ENCODE results near the gene ADAM19.

The ADAM19 gene

DNA sequence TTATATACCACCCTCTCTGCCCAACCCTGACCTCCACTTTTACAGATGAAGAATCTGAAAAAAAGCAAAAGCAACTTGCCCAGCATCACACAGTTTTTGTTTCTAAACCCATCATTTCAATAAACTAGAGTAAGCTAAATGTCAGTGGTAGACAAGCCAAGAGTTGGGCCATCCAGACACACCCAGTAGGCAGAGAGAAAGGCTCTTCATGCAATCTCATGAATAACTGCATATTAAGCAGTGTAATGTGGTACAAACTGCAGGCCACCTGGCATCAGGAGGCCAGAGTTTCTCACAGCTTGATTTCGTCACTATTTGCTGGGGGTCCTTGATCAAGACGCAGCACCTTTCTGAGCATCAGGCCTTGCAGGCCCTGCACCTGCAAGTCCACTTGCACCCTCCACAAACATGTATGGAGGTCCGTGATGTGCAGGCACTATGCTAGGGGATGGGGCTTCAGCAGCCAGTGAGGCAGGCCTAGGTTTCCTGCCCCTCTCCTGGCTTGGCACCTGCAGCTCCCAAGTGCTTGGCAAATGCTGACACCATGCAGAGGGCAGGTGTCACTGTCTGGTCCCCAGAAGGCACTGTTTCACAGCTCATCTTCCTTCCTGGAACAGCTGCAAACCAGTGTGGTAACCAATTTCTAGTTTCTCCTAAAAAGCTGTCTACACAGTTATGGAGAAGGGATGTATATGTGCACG, 29.8 kb downstream of the ADAM19 start:
- Histone ChIP-seq H3K4me1 (ENCODE audit: insufficient read depth, low read length, poor library complexity, severe bottlenecking) (peaks cover 8% of the 10 kb centered on the region), H3K27me3 (ENCODE audit: insufficient read depth, low read length, poor library complexity, severe bottlenecking) (no peaks in the 10 kb centered on the region), H3F3A (ENCODE audit: low read depth) (no peaks in the 10 kb centered on the region), H3K79me2 (ENCODE audit: insufficient read depth, low read length) (no peaks in the 10 kb centered on the region), H3K36me3 (ENCODE audit: insufficient read depth, low read length) (no peaks in the 10 kb centered on the region), H3K9ac (ENCODE audit: low read depth, low read length, poor library complexity, severe bottlenecking) (no peak overlapping the region), H2AFZ (ENCODE audit: low read length) (no peak overlapping the region), H4K20me1 (ENCODE audit: insufficient read depth, low read length, poor library complexity, severe bottlenecking) (no peaks in the 10 kb centered on the region), H3K4me3 (ENCODE audit: low read length, poor library complexity, severe bottlenecking) (no peak overlapping the region), H3K4me2 (ENCODE audit: low read depth, low read length, poor library complexity, severe bottlenecking) (no peak overlapping the region), H3K9me3 (ENCODE audit: insufficient read depth, low read depth, low read length) (no peaks in the 10 kb centered on the region), H3K9me2 (replicated peaks; ENCODE audit: low read depth, low read length) (no peaks in the 10 kb centered on the region)
- TF ChIP-seq EZH2phosphoT487 (IDR thresholded peaks at IDR 0.05; ENCODE audit: borderline replicate concordance) = no peak
- TF ChIP-seq, protein P1, sequence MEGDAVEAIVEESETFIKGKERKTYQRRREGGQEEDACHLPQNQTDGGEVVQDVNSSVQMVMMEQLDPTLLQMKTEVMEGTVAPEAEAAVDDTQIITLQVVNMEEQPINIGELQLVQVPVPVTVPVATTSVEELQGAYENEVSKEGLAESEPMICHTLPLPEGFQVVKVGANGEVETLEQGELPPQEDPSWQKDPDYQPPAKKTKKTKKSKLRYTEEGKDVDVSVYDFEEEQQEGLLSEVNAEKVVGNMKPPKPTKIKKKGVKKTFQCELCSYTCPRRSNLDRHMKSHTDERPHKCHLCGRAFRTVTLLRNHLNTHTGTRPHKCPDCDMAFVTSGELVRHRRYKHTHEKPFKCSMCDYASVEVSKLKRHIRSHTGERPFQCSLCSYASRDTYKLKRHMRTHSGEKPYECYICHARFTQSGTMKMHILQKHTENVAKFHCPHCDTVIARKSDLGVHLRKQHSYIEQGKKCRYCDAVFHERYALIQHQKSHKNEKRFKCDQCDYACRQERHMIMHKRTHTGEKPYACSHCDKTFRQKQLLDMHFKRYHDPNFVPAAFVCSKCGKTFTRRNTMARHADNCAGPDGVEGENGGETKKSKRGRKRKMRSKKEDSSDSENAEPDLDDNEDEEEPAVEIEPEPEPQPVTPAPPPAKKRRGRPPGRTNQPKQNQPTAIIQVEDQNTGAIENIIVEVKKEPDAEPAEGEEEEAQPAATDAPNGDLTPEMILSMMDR (conservative IDR thresholded peaks at IDR 0.05; ENCODE audit: low read length) = no peak

DNA sequence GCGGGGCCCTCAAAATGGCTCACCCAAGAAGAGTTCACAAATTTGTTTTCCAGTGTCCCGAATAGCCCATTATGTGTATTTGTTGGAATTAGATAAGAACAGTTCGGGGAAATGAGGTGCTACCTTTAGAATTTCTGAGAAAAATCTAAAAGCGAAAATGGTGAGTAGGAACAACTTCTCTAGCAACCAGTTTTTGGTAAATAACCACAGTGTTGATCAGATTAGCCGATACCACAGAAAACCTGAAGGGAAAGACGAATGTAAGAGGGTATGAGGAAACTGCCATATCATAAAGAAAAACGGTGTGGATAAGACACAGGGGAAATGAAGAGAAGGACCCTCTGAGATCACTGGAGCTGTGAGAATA, 31.0 kb downstream of the ADAM19 start:
- Histone ChIP-seq H3K4me2 (ENCODE audit: low read depth, low read length, poor library complexity, severe bottlenecking) (no peak overlapping the region), H3K36me3 (ENCODE audit: insufficient read depth, low read length) (no peaks in the 10 kb centered on the region), H3K4me3 (ENCODE audit: low read length, poor library complexity, severe bottlenecking) (no peak overlapping the region), H3K9ac (ENCODE audit: low read depth, low read length, poor library complexity, severe bottlenecking) (no peak overlapping the region), H3F3A (ENCODE audit: low read depth) (no peaks in the 10 kb centered on the region), H3K79me2 (ENCODE audit: insufficient read depth, low read length) (no peaks in the 10 kb centered on the region), H3K9me3 (ENCODE audit: insufficient read depth, low read depth, low read length) (no peaks in the 10 kb centered on the region), H4K20me1 (ENCODE audit: insufficient read depth, low read length, poor library complexity, severe bottlenecking) (no peaks in the 10 kb centered on the region), H2AFZ (ENCODE audit: low read length) (no peak overlapping the region), H3K9me2 (replicated peaks; ENCODE audit: low read depth, low read length) (no peaks in the 10 kb centered on the region), H3K27me3 (ENCODE audit: insufficient read depth, low read length, poor library complexity, severe bottlenecking) (no peaks in the 10 kb centered on the region), H3K4me1 (ENCODE audit: insufficient read depth, low read length, poor library complexity, severe bottlenecking) (peaks cover 13% of the 10 kb centered on the region)
- TF ChIP-seq, protein P1 (conservative IDR thresholded peaks at IDR 0.05; ENCODE audit: low read length) = no peak
- TF ChIP-seq EZH2phosphoT487 (IDR thresholded peaks at IDR 0.05; ENCODE audit: borderline replicate concordance) = no peak

DNA sequence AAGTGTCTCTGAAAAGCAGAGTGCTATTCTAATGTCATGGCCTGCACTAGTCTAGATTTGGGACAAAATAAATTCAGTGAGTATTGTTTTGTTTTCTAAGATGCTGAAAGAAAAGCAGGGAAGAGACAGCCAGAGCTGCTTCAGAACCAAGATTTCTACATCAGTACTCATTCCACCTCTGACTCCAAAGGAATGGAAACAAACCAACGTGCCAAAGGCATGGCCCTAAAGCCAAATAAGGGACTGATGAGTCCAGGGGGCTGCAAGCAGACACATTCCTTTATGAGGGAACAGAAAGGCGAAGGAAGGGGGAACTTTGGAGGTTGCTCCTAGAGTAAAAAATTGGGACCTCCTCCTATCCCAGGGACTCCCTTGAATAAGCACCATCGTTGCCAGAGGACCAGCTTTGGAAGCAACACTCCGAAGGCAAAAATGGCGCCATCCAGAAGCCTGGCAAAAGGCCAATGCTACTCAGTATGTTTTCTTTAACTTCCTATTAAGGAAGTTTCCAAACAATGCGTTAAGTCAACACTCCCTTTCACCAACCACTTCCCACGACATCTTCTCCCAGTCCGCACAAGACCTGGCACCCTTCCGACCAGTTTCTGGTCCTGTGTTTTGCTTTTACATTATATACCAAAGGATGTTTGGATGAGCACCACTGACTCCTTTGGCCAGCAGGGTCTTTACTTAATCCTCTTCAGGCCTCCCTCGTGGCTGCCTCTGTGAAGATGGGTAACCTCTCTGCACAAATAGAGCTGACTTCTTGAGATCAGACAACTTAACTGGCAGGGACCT, 31.6 kb downstream of the ADAM19 start:
- no peaks in the 10 kb centered on the region for H4K20me1 ChIP-seq (ENCODE audit: insufficient read depth, low read length, poor library complexity, severe bottlenecking)
- H3K9me2 ChIP-seq (replicated peaks; ENCODE audit: low read depth, low read length) = no peaks in the 10 kb centered on the region
- no peak overlapping the region for H3K4me2 ChIP-seq (ENCODE audit: low read depth, low read length, poor library complexity, severe bottlenecking)
- H3F3A ChIP-seq (ENCODE audit: low read depth) = no peaks in the 10 kb centered on the region
- no peaks in the 10 kb centered on the region for H3K79me2 ChIP-seq (ENCODE audit: insufficient read depth, low read length)
- no peak overlapping the region for H3K9ac ChIP-seq (ENCODE audit: low read depth, low read length, poor library complexity, severe bottlenecking)
- TF ChIP-seq, protein P1 (conservative IDR thresholded peaks at IDR 0.05; ENCODE audit: low read length) = no peak
- TF ChIP-seq EZH2phosphoT487 (IDR thresholded peaks at IDR 0.05; ENCODE audit: borderline replicate concordance) = no peak
- H3K4me3 ChIP-seq (ENCODE audit: low read length, poor library complexity, severe bottlenecking) = no peak overlapping the region
- H3K36me3 ChIP-seq (ENCODE audit: insufficient read depth, low read length) = no peaks in the 10 kb centered on the region
- no peak overlapping the region for H2AFZ ChIP-seq (ENCODE audit: low read length)
- H3K4me1 ChIP-seq (ENCODE audit: insufficient read depth, low read length, poor library complexity, severe bottlenecking) = peaks cover 13% of the 10 kb centered on the region
- H3K27me3 ChIP-seq (ENCODE audit: insufficient read depth, low read length, poor library complexity, severe bottlenecking) = no peaks in the 10 kb centered on the region
- H3K9me3 ChIP-seq (ENCODE audit: insufficient read depth, low read depth, low read length) = no peaks in the 10 kb centered on the region

Data from Loucy (cell line).